Activated CD4-positive, alpha-beta T cell treated with anti-CD3 and anti-CD28 coated beads for 36 hours (primary cell): Measurements from ENCODE around the gene UBAP1. TPM values are rescaled to one million over a fixed set of nuclear protein-coding genes. Genes with fewer than 3 reads are reported as not detected.
"Not testable (repeated sequence)": the region's sequence is repeated elsewhere in the genome, so short reads cannot be mapped to it uniquely, and the experiment has no call there.

Source experiments
- ATAC-seq: fragments of 200-7000 bp; cut with Tn5 transposase; one replicate; pipeline ENCODE4 v1.10.0; 2021; ENCODE audit warnings: mild to moderate bottlenecking, moderate library complexity
- CTCF ChIA-PET: fragments of 350-600 bp; sonication (Branson Sonifier 250); formaldehyde crosslinking; loops from one replicate; lab custom pipeline; 2021; ENCODE audit warnings: antibody characterized with exemption; lab: Charles Lee
- POLR2A ChIA-PET: fragments of 350-600 bp; sonication (Branson Sonifier 250); formaldehyde crosslinking; loops from one replicate; lab custom pipeline; 2021; ENCODE audit warnings: antibody characterized with exemption, inconsistent platforms; lab: Charles Lee
- DNase-seq: peaks from one replicate; pipeline ENCODE4 v3.0.0-alpha.2; 2020
- H3K27ac Mint-ChIP-seq: one replicate; pipeline ENCODE4 v1.8.0; 2021; ENCODE audit warnings: mixed read lengths
- H3K27me3 Mint-ChIP-seq: one replicate; pipeline ENCODE4 v1.8.0; 2021; ENCODE audit warnings: mixed read lengths
- H3K36me3 Mint-ChIP-seq: one replicate; pipeline ENCODE4 v1.8.0; 2021; ENCODE audit warnings: low read depth, mixed read lengths
- H3K4me1 Mint-ChIP-seq: one replicate; pipeline ENCODE4 v1.8.0; 2021; ENCODE audit warnings: mixed read lengths
- H3K4me3 Mint-ChIP-seq: one replicate; pipeline ENCODE4 v1.8.0; 2021; ENCODE audit warnings: mild to moderate bottlenecking, moderate library complexity, mixed read lengths
- H3K9me3 Mint-ChIP-seq: one replicate; pipeline ENCODE4 v1.8.0; 2021; ENCODE audit warnings: low read depth, mixed read lengths
- intact Hi-C, 2 experiments: fragments of 100-400 bp; cut with DNase I in 1 of 2; cut with micrococcal nuclease in 1 of 2; formaldehyde crosslinking; loops; one replicate each; pipeline versions ENCODE4 v1.14.2 to v1.15.1; 2022 to 2024; cut with DNase I, micrococcal nuclease
- total RNA-seq, 2 experiments: library from RNA; stranded (reverse); gene quantifications; one replicate each; pipeline ENCODE4 v1.2.3, GENCODE V29; 2021

UBAP1 gene
- total RNA-seq, 2 experiments from 2014 or later, result 29.5 to 43.3 TPM

GRCh38 chr9:34226144-34226760 is 47.4 kb downstream of the UBAP1 start:
- CTCF ChIA-PET, result interaction anchor here (0.7 kb wide), 2 partner anchors 27 to 48 kb away, joined by 3 read pairs; no protein-coding TSS in a partner anchor
- Mint-ChIP-seq H3K36me3 (peaks cover 13% of the 10 kb centered on the region), H3K27ac (peak overlapping the region; percentile 48)
- H3K4me3 Mint-ChIP-seq, H3K4me1 Mint-ChIP-seq, ATAC-seq, intact Hi-C loops, POLR2A ChIA-PET, H3K9me3 Mint-ChIP-seq, H3K27me3 Mint-ChIP-seq, DNase-seq: not testable (repeated sequence)

- Mint-ChIP-seq H3K9me3 (no peaks in the 10 kb centered on the region), H3K27me3 (no peaks in the 10 kb centered on the region), H3K36me3 (peaks cover 16% of the 10 kb centered on the region), H3K4me3 (no peak overlapping the region), H3K4me1 (no peaks in the 10 kb centered on the region), H3K27ac (no peak overlapping the region)
- CTCF ChIA-PET, result interaction anchor here (0.7 to 1.4 kb wide), 3 partner anchors 12 to 236 kb away, joined by 3 to 5 read pairs (median 3); no protein-coding TSS in a partner anchor
- DNase-seq, result no peak
- ATAC-seq, result no peak
- intact Hi-C loops, result no loop called here
- POLR2A ChIA-PET, result no interaction called here
Measured at GRCh38 chr9:34227445-34227844, 48.6 kb downstream of the UBAP1 start.

GRCh38 chr9:34230556-34230955 is 51.7 kb downstream of the UBAP1 start:
- ChIA-PET POLR2A (interaction anchor here (0.7 kb wide), 1 partner anchor 144 kb away, joined by 3 read pairs; no protein-coding TSS in a partner anchor), CTCF (interaction anchor here (1.1 to 1.3 kb wide), 3 partner anchors 9 to 22 kb away, joined by 3 to 4 read pairs (median 3); no protein-coding TSS in a partner anchor)
- no peak for ATAC-seq
- Mint-ChIP-seq H3K4me3 (no peak overlapping the region), H3K27ac (no peak overlapping the region), H3K36me3 (peaks cover 6% of the 10 kb centered on the region), H3K4me1 (peaks cover 4% of the 10 kb centered on the region), H3K27me3 (no peaks in the 10 kb centered on the region), H3K9me3 (no peaks in the 10 kb centered on the region)
- intact Hi-C loops, result no loop called here
- DNase-seq, result no peak

GRCh38 chr9:34232201-34232600 is 53.4 kb downstream of the UBAP1 start:
- Mint-ChIP-seq H3K27ac (no peak overlapping the region), H3K4me3 (no peak overlapping the region), H3K36me3 (peaks cover 17% of the 10 kb centered on the region), H3K27me3 (no peaks in the 10 kb centered on the region), H3K9me3 (no peaks in the 10 kb centered on the region), H3K4me1 (peaks cover 4% of the 10 kb centered on the region)
- intact Hi-C loops, result no loop called here
- ATAC-seq (no peak), DNase-seq (no peak)
- CTCF ChIA-PET, result no interaction called here
- POLR2A ChIA-PET, result no interaction called here

- DNase-seq (no peak), ATAC-seq (no peak)
- no peaks in the 10 kb centered on the region for H3K9me3 Mint-ChIP-seq
- H3K4me3 Mint-ChIP-seq, result no peak overlapping the region
- intact Hi-C loops, result no loop called here
- peaks cover 4% of the 10 kb centered on the region for H3K4me1 Mint-ChIP-seq
- H3K27me3 Mint-ChIP-seq, result no peaks in the 10 kb centered on the region
- CTCF ChIA-PET, result no interaction called here
- POLR2A ChIA-PET, result no interaction called here
- H3K36me3 Mint-ChIP-seq, result peaks cover 19% of the 10 kb centered on the region
- H3K27ac Mint-ChIP-seq, result peak overlapping the region; percentile 10
Measured at GRCh38 chr9:34233672-34234071, 54.8 kb downstream of the UBAP1 start.

- peaks cover 9% of the 10 kb centered on the region for H3K4me1 Mint-ChIP-seq
- no peaks in the 10 kb centered on the region for H3K9me3 Mint-ChIP-seq
- intact Hi-C loops, result no loop called here
- no peak overlapping the region for H3K27ac Mint-ChIP-seq
- no peak for DNase-seq
- H3K36me3 Mint-ChIP-seq, result peaks cover 34% of the 10 kb centered on the region
- no peaks in the 10 kb centered on the region for H3K27me3 Mint-ChIP-seq
- ATAC-seq, result no peak
- ChIA-PET CTCF (no interaction called here), POLR2A (no interaction called here)
- H3K4me3 Mint-ChIP-seq, result no peak overlapping the region
Measured at GRCh38 chr9:34237836-34238235, 59.0 kb downstream of the UBAP1 start.

GRCh38 chr9:34240006-34240405 is 61.2 kb downstream of the UBAP1 start:
- Mint-ChIP-seq H3K27me3 (no peaks in the 10 kb centered on the region), H3K36me3 (peaks cover 42% of the 10 kb centered on the region), H3K4me1 (peaks cover 6% of the 10 kb centered on the region), H3K27ac (no peak overlapping the region), H3K9me3 (no peaks in the 10 kb centered on the region), H3K4me3 (no peak overlapping the region)
- ATAC-seq (no peak), DNase-seq (no peak)
- ChIA-PET POLR2A (no interaction called here), CTCF (interaction anchor here (0.5 to 1.9 kb wide), 5 partner anchors 10 to 519 kb away, joined by 3 to 9 read pairs (median 4); no protein-coding TSS in a partner anchor)
- intact Hi-C loops, result no loop called here

GRCh38 chr9:34242830-34243229 is 64.0 kb downstream of the UBAP1 start:
- Mint-ChIP-seq H3K27me3 (no peaks in the 10 kb centered on the region), H3K4me1 (peaks cover 7% of the 10 kb centered on the region), H3K36me3 (peaks cover 32% of the 10 kb centered on the region), H3K9me3 (no peaks in the 10 kb centered on the region), H3K27ac (no peak overlapping the region), H3K4me3 (no peak overlapping the region)
- POLR2A ChIA-PET, result interaction anchor here (0.6 kb wide), 1 partner anchor 1440 kb away, joined by 4 read pairs; no protein-coding TSS in a partner anchor
- DNase-seq (no peak), ATAC-seq (no peak)
- intact Hi-C loops, result no loop called here
- CTCF ChIA-PET, result interaction anchor here (1.1 to 1.4 kb wide), 2 partner anchors 10 to 11 kb away, joined by 3 to 5 read pairs; no protein-coding TSS in a partner anchor

- H3K9me3 Mint-ChIP-seq, ATAC-seq, intact Hi-C loops, H3K4me1 Mint-ChIP-seq, POLR2A ChIA-PET, DNase-seq, H3K4me3 Mint-ChIP-seq, H3K27ac Mint-ChIP-seq, H3K27me3 Mint-ChIP-seq, CTCF ChIA-PET: not testable (repeated sequence)
- H3K36me3 Mint-ChIP-seq, result peaks cover 30% of the 10 kb centered on the region
Measured at GRCh38 chr9:34245212-34245611, 66.4 kb downstream of the UBAP1 start.

GRCh38 chr9:34246453-34246852 is 67.6 kb downstream of the UBAP1 start:
- peaks cover 1% of the 10 kb centered on the region for H3K4me1 Mint-ChIP-seq
- H3K9me3 Mint-ChIP-seq, result no peaks in the 10 kb centered on the region
- H3K4me3 Mint-ChIP-seq, result no peak overlapping the region
- ChIA-PET POLR2A (no interaction called here), CTCF (interaction anchor here (0.7 kb wide), 1 partner anchor 10 kb away, joined by 3 read pairs; no protein-coding TSS in a partner anchor)
- H3K27ac Mint-ChIP-seq, result peak overlapping the region; percentile 41
- DNase-seq (no peak), ATAC-seq (peak; percentile 33)
- intact Hi-C loops, result no loop called here
- no peaks in the 10 kb centered on the region for H3K27me3 Mint-ChIP-seq
- peaks cover 30% of the 10 kb centered on the region for H3K36me3 Mint-ChIP-seq

- intact Hi-C loops, POLR2A ChIA-PET, H3K4me3 Mint-ChIP-seq, ATAC-seq, DNase-seq, H3K4me1 Mint-ChIP-seq, H3K27ac Mint-ChIP-seq, H3K27me3 Mint-ChIP-seq, H3K9me3 Mint-ChIP-seq, CTCF ChIA-PET: not testable (repeated sequence)
- peaks cover 23% of the 10 kb centered on the region for H3K36me3 Mint-ChIP-seq
Measured at GRCh38 chr9:34247782-34248181, 68.9 kb downstream of the UBAP1 start.

- ATAC-seq (no peak), DNase-seq (no peak)
- ChIA-PET CTCF (interaction anchor here (1.1 to 1.3 kb wide), 2 partner anchors 13 to 175 kb away, joined by 3 to 4 read pairs; no protein-coding TSS in a partner anchor), POLR2A (no interaction called here)
- Mint-ChIP-seq H3K27me3 (no peaks in the 10 kb centered on the region), H3K4me1 (peaks cover 7% of the 10 kb centered on the region), H3K9me3 (no peaks in the 10 kb centered on the region), H3K27ac (no peak overlapping the region), H3K36me3 (peaks cover 16% of the 10 kb centered on the region), H3K4me3 (no peak overlapping the region)
- intact Hi-C loops, result no loop called here
Measured at GRCh38 chr9:34249274-34249673, 70.4 kb downstream of the UBAP1 start.
